BLaER1 treated with 17β-estradiol and CSF1 and Interleukin-3, amounts not matched to agents 10 nM and 100 nM (cell line): ENCODE data around the gene POLR2L.

Experiments used
- H3K27ac ChIP-seq, 11 experiments: shearing (Covaris generic); formaldehyde crosslinking; 2 replicates each; pipeline ENCODE4 v1.8.1; 2022
- H3K27me3 ChIP-seq, 11 experiments: shearing (Covaris generic); formaldehyde crosslinking; 2 replicates each; pipeline ENCODE4 v1.8.1; 2022
- H3K36me3 ChIP-seq, 11 experiments: shearing (Covaris generic); formaldehyde crosslinking; 2 replicates each; pipeline ENCODE4 v1.8.1; 2022
- H3K4me1 ChIP-seq, 10 experiments: shearing (Covaris generic); formaldehyde crosslinking; 2 replicates each; pipeline ENCODE4 v1.8.1; 2022
- H3K4me2 ChIP-seq, 11 experiments: shearing (Covaris generic); formaldehyde crosslinking; 2 replicates each; pipeline ENCODE4 v1.8.1; 2022
- H3K4me3 ChIP-seq, 10 experiments: shearing (Covaris generic); formaldehyde crosslinking; 2 replicates each; pipeline ENCODE4 v1.8.1; 2022
- H3K9ac ChIP-seq, 11 experiments: shearing (Covaris generic); formaldehyde crosslinking; 2 replicates each; pipeline ENCODE4 v1.8.1; 2022
- H3K9me3 ChIP-seq, 11 experiments: shearing (Covaris generic); formaldehyde crosslinking; replicated peaks in 1 of 11; 2 replicates each; pipeline ENCODE4 v1.8.1; 2022
- H4K20me1 ChIP-seq, 11 experiments: shearing (Covaris generic); formaldehyde crosslinking; 2 replicates each; pipeline ENCODE4 v1.8.1; 2022
- Cebpa-rat ChIP-seq, 11 experiments: shearing (Covaris generic); IDR thresholded peaks; 2 replicates each; pipeline ENCODE4 v1.8.1; 2022

POLR2L gene

DNA sequence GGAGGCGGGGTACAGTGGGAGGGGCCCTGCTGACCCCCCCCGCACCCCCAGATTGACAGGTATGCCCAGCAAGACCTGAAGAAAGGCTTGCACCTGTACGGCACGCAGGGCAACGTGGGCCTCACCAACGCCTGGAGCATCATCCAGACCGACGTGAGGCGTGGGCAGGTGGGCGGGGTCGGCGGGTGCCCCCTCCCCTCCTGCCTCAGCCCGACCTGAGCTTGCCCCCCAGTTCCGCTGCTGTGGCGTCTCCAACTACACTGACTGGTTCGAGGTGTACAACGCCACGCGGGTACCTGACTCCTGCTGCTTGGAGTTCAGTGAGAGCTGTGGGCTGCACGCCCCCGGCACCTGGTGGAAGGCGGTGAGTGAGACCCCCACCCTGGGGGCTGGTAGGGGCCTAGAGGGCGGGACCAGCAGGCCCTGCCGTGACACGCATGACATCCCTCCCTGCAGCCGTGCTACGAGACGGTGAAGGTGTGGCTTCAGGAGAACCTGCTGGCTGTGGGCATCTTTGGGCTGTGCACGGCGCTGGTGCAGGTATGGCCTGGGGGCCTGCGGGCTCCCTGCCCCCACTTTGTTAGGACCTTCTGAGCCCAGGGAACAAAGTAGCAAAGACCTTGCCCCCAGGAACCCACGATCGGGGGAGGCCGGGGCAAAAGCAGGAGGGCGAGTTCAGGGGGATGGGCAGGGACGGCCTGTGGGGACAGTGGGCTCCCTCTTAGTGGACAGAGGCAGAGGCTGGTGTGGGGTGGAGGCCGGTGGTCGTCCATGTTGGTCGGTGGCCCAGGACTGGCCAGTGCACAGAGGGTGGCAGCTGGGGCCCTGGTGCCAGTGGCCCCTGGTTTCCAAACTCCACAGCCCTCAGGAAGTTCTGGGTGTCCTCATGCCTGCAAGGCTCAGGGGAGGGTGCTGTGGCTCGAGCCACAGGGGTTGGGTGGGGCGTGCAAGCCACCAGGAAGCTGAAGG, 23.4 kb upstream of the POLR2L start:
- H3K9me3 ChIP-seq: no peaks in the 10 kb centered on the region
- no peak overlapping the region for H3K27ac ChIP-seq
- H3K4me2 ChIP-seq: no peak overlapping the region
- peaks cover 0 to 19% (median 7%) of the 10 kb centered on the region in 10 experiments; a peak in 10 of 20 replicates for H3K4me1 ChIP-seq
- peaks cover 6 to 100% (median 61%) of the 10 kb centered on the region in 11 experiments; a peak in 18 of 22 replicates for H4K20me1 ChIP-seq
- no peak for TF ChIP-seq Cebpa-rat (IDR thresholded peaks at IDR 0.05)
- H3K9ac ChIP-seq: no peak overlapping the region
- peaks cover 0 to 76% (median 25%) of the 10 kb centered on the region in 11 experiments; a peak in 16 of 22 replicates for H3K36me3 ChIP-seq
- H3K27me3 ChIP-seq: no peaks in the 10 kb centered on the region
- H3K4me3 ChIP-seq: no peak overlapping the region

DNA sequence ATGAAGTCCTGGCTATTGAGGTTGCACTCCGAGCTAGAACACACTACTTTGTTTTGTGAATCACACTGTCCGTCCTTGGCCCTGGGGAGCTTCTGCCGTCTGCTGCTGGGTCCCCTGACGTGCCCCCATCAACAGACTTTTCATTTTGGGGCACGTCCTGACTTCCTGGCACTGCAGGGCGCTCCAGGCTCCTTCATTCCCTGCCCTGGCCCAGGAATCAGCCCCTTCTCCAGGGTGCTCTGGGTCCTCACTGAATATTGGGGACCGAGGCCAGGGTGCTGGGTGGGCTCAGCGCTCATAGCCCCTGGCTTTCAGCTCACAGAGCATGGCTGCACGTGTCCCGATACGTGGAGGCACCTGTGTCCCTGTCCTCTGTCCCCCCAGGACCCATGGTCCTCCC, 22.6 kb upstream of the POLR2L start:
- Histone ChIP-seq H3K9ac (no peak overlapping the region), H3K27me3 (no peaks in the 10 kb centered on the region), H4K20me1 (peaks cover 11 to 100% (median 69%) of the 10 kb centered on the region in 11 experiments; a peak in 20 of 22 replicates), H3K4me2 (no peak overlapping the region), H3K4me3 (no peak overlapping the region), H3K27ac (no peak overlapping the region), H3K4me1 (peaks cover 0 to 28% (median 15%) of the 10 kb centered on the region in 10 experiments; a peak in 17 of 20 replicates), H3K9me3 (no peaks in the 10 kb centered on the region), H3K36me3 (peaks cover 0 to 81% (median 22%) of the 10 kb centered on the region in 11 experiments; a peak in 16 of 22 replicates)
- TF ChIP-seq Cebpa-rat (IDR thresholded peaks at IDR 0.05): no peak

DNA sequence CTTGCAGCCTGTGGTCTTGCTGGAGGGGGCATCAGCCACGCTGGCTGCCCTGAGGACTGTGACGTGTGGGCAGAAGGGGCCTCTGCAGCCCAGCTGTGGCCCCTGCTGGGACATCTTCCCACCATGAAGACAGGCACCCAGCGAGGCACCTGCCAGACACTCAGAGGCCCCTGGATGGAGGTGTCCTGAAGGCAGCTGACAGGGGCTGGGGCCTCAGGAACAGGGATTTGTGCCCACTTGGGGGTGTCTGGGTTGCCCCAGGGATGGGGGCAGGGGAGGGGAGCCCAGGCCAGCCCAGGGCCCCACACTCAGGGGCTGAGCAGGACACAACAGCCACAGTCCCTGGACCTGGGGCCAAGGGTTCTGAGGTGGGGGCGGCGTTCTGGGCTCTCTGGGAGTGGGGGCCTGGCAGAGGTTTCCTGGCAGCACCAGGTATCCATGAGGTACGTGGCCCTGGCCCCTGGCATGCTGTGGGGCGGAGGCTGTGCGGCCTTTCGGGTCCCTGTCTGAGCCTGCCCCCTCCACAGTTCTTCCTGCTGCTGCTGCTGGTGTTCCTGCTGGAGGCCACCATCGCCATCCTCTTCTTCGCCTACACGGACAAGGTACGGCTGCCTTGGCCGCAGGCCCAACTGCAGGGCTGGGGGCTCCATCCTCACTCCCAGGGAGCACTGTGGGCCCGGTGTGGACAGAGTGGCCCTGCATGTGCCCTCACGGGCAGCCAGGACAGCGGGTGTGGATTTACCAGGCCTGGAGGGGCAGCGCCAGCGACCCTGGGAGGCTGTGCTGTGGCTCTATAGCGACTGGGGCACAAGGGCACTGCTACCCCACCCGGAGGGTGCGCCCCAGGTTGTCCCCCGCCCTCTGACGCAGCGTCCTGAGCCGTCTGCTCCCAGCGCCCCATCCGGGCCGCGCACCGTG, 21.8 kb upstream of the POLR2L start:
- Histone ChIP-seq H3K4me1 (peaks cover 7 to 35% (median 23%) of the 10 kb centered on the region in 10 experiments; a peak in 19 of 20 replicates), H3K9ac (0 out of 22 replicates have a peak overlapping the region, but pooled peaks of 1 of the 11 experiments have one; percentile 33)

DNA sequence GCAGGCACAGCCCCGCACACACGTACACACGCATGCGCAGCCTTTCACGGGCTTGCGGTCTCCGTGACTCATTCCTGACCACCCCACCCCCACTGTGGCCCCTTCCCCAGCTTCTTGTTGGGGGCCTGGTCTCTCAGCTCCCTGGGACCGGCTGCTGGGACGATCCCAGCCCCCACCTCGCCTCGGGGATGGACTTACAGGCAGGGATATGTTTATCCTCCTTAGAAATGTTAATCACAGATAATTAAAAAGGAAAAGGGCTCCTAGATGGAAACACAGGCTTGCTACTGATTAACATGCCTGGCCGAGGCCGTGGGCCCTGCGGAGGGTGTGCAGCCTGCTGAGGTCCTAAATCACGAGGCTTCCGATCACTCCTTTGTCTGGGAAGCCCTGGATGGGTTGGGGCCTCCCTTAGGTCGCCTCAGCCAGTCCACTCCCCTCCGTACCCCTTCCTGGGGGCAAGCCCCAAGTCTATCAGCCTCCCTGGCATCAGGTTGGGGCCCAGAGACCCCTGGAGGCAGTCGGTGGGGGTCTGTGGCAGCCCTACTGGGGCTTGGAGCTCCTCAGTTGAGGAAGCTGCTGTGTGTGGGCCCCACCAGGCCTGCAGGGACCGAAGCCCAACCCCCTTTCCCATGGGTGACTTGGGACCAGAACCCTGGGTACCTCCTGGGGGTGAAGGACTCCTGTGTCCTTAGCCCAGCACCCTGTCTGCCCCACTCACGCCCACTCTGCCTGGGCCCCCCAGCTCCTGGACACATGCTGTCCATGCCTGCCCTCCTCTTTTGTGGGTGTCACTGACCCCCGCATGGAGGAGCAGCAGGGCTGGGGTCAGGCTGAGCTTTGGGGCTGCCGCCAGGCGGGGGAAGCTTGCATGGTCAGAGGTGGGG, 20.9 kb upstream of the POLR2L start:
- H4K20me1 ChIP-seq: peaks cover 16 to 100% (median 72%) of the 10 kb centered on the region in 11 experiments; a peak in 20 of 22 replicates
- no peak overlapping the region for H3K4me2 ChIP-seq

More for the DNA sequence above, 21.8 kb upstream of the POLR2L start:
- H4K20me1 ChIP-seq: peaks cover 16 to 100% (median 75%) of the 10 kb centered on the region in 11 experiments; a peak in 20 of 22 replicates
- H3K4me3 ChIP-seq: no peak overlapping the region
- peaks cover 0 to 77% (median 21%) of the 10 kb centered on the region in 11 experiments; a peak in 16 of 22 replicates for H3K36me3 ChIP-seq
- H3K27ac ChIP-seq: no peak overlapping the region
- H3K4me2 ChIP-seq: no peak overlapping the region
- H3K27me3 ChIP-seq: no peaks in the 10 kb centered on the region
- TF ChIP-seq Cebpa-rat (IDR thresholded peaks at IDR 0.05): no peak
- no peaks in the 10 kb centered on the region for H3K9me3 ChIP-seq

DNA sequence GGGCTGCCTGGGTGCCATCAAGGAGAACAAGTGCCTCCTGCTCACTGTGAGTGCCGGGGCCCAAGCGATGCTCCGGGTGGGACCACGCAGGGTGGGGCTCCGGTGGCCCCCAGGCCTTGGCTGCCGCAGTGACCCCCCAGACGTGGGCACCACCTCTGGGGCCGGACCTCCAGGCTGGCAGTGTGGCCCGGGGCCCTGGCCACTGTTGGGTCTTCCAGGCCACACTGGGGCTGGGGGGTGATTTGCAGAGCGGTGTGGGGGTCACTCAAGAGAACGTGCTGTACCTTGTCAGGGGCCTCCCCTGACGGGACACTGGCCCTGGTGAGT, 20.3 kb upstream of the POLR2L start:
- TF ChIP-seq Cebpa-rat (IDR thresholded peaks at IDR 0.05): no peak
- Histone ChIP-seq H4K20me1 (peaks cover 20 to 100% (median 73%) of the 10 kb centered on the region in 11 experiments; a peak in 20 of 22 replicates), H3K27ac (no peak overlapping the region; a peak in 1 of 22 replicates)

More for the DNA sequence above, 20.9 kb upstream of the POLR2L start:
- Histone ChIP-seq H3K27ac (peak overlapping the region in 1 of 11 experiments; percentile 2; a peak in 2 of 22 replicates), H3K4me3 (no peak overlapping the region), H3K36me3 (peaks cover 0 to 74% (median 16%) of the 10 kb centered on the region in 11 experiments; a peak in 11 of 22 replicates), H3K9ac (peak overlapping the region in 2 of 11 experiments; percentile 15 to 33; a peak in 1 of 22 replicates), H3K27me3 (no peaks in the 10 kb centered on the region), H3K4me1 (peaks cover 13 to 39% (median 25%) of the 10 kb centered on the region in 10 experiments; a peak in 19 of 20 replicates), H3K9me3 (no peaks in the 10 kb centered on the region)
- TF ChIP-seq Cebpa-rat (IDR thresholded peaks at IDR 0.05): no peak

DNA sequence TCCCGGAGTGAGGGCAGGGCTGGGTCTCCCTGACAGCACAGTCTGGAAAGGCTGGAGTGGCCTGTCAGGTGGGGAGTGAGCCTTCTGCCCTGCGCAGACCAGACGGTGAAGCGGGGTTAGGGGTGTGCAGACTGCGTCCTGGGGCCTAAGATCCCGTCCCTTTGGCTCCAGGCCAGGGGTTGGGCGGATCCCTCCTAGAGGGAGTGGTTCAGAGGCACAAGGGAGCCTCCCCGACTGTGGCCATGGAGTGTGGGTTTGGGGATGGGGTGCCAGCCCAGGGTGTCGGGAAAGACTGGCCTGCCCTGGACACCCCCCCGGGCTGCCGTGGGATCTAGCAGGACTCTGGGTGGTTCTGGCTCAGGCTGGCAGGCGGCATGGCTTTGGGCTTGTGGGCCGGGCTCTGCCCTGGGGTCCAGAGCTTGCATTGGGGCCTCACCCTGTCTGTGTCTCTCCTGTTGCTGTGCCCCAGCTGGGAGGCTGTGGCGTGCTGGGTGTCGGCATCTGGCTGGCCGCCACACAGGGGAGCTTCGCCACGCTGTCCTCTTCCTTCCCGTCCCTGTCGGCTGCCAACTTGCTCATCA, 19.8 kb upstream of the POLR2L start:
- H3K9me3 ChIP-seq: no peaks in the 10 kb centered on the region
- H3K4me3 ChIP-seq: no peak overlapping the region
- H3K27me3 ChIP-seq: no peaks in the 10 kb centered on the region
- peaks cover 0 to 76% (median 15%) of the 10 kb centered on the region in 11 experiments; a peak in 11 of 22 replicates for H3K36me3 ChIP-seq
- peaks cover 21 to 100% (median 76%) of the 10 kb centered on the region in 11 experiments; a peak in 20 of 22 replicates for H4K20me1 ChIP-seq
- no peak overlapping the region for H3K4me2 ChIP-seq
- no peak overlapping the region for H3K27ac ChIP-seq
- peaks cover 13 to 49% (median 30%) of the 10 kb centered on the region in 10 experiments; a peak in 19 of 20 replicates for H3K4me1 ChIP-seq
- H3K9ac ChIP-seq: no peak overlapping the region
- TF ChIP-seq Cebpa-rat (IDR thresholded peaks at IDR 0.05): no peak

More for the DNA sequence above, 20.3 kb upstream of the POLR2L start:
- Histone ChIP-seq H3K36me3 (peaks cover 0 to 78% (median 15%) of the 10 kb centered on the region in 11 experiments; a peak in 11 of 22 replicates), H3K9ac (no peak overlapping the region), H3K27me3 (no peaks in the 10 kb centered on the region), H3K4me1 (peaks cover 13 to 44% (median 26%) of the 10 kb centered on the region in 10 experiments; a peak in 19 of 20 replicates), H3K4me3 (no peak overlapping the region), H3K4me2 (no peak overlapping the region), H3K9me3 (no peaks in the 10 kb centered on the region)

DNA sequence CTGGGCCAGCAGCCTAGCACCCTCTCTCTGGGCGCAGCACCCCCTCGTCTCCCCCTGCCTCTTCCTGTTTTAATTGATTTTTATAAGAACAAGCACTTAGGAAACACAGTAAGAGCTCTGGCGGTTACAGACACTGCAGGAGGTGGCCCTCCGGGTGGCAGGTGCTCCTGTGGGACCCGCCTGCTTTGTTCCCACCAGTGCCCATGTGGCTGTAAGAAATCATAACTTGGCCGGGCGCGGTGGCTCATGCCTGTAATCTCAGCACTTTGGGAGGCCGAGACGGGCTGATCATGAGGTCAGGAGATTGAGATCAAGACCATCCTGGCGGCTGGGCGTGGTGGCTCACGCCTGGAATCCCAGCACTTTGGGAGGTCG, 18.8 kb upstream of the POLR2L start:
- Histone ChIP-seq H3K4me2 (peak overlapping the region in 3 of 11 experiments; percentile 31 to 47 (median 41); a peak in 1 of 22 replicates), H3K36me3 (peaks cover 0 to 70% (median 5%) of the 10 kb centered on the region in 11 experiments; a peak in 9 of 22 replicates), H3K9ac (no peak overlapping the region; a peak in 2 of 22 replicates), H3K9me3 (no peaks in the 10 kb centered on the region), H3K4me1 (peaks cover 13 to 60% (median 40%) of the 10 kb centered on the region in 10 experiments; a peak in 19 of 20 replicates), H3K27ac (no peak overlapping the region), H3K4me3 (no peak overlapping the region), H3K27me3 (no peaks in the 10 kb centered on the region), H4K20me1 (peaks cover 25 to 100% (median 85%) of the 10 kb centered on the region in 11 experiments; a peak in 21 of 22 replicates)
- no peak for TF ChIP-seq Cebpa-rat (IDR thresholded peaks at IDR 0.05)
